NCI-H2029 (cell line): ENCODE measurements around the gene NT5DC3.
"Not testable (repeated sequence)": the region's sequence is repeated elsewhere in the genome, so short reads cannot be mapped to it uniquely, and the experiment has no call there.

Experiments used
- DNase-seq: peaks from one replicate; lab custom pipeline; 2025; lab: John Stamatoyannopoulos, UW

The NT5DC3 gene

DNA sequence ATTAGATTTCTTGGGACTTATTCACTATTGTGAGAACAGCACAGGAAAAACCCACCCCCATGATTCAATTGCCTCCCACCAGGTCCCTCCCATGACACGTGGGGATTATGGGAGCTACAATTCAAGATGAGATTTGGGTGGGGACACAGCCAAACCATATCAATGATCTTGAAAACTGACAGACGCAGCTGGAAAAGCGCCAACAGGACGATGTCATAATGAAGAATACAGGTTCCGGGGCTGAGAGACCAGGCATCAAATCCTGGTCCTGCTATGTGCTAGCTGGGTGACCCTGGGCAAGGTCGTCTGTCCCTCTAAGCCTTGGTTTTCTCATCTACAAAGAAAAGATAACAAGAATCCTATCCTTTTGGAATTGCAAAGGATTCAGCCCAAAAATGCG is 31.4 kb downstream of the NT5DC3 start:
- DNase-seq: not testable (repeated sequence)

DNA sequence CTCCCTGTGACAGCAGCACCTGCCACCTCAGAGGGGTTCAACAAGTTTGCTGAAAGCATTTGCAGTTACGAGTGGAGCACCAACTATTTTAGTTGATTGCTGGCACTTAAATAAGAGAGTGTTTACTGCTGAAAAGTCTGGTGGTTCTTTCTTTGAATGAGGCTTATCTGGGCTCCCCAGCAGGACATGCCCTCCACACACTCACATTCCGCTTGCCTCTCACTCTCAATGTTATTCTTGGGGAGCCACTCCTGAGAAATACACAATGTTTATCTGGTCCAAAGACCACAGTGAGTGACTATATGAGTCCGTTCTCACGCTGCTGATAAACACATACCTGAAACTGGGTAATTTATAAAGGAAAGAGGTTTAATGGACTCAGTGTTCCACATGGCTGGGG is 31.9 kb downstream of the NT5DC3 start:
- no peak for DNase-seq

DNA sequence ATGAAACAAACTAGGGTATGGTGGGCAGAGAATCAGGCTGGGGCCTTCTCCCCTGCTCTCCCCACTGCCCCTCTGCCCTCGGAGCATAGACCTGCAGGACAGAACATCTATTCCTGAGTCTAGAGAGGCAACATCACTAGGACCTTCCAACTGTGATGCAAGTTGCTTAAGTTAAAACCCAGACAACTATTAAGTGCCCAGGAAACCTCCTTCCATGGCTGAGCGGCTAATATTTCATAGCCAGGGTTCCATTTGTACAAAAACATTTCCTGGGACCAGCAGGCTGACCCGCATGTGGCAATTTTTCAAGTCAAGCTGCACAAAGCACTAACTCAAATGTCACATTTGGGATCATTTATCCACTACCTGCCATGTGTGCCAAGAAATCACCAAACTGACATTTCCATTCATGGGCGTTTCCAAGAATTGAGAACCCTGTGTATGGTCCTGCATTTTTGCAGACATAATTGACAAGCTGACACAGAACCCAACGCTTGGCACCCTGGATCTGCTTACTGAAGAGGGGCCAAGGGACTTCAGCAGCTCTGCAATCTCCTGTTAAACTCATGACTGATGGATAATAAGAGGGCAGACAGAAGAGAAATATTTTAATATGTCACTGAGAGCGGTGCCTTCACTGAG is 32.7 kb downstream of the NT5DC3 start:
- DNase-seq: no peak

DNA sequence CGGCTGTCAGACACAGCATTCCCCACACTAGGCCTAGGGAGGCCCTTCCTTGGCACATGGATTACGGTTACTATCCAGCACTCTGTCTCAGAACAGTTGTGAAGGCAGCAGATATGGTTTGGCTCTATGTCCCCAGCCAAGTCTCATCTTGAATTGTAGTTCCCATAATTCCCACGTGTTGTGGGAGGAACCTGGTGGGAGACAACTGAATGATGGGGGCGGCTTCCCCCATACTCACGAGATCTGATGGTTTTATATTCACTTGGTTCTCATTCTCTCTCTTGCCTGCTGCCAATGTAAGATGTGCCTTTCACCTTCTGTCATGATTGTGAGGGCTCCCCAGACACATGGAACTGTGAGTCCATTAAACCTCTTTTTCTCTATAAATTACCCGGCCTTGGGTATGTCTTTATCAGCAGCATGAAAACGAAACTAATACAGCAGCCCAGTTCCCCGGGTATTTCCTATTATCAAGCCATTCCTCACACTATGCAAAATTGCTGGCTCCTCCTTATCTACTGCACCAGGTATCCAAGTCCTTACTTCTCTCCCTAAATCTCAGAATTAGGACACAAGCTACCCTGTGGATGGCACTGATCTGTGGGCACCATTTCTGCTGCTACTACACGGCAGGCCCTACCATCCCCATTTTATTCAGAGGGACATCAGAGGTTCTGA is 33.3 kb downstream of the NT5DC3 start:
- DNase-seq: no peak

DNA sequence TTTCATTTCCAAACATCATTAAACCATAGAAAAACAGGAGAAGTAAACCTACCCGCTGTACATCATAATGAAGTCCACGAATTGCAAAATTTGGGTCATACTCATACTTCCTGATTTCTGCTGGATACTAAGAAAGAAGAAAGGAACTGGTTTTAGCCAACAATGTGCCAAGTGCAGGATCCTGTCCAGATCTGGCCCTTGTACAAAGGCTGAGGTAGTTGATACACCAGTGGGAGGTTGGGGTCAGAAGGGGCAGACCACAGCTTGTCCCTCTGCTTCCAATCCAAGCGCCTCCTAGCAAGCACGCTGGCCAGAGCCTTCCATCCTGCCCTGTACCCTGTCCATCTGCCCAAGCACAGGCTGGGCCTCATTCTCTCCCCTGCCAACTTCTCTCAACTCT is 34.2 kb downstream of the NT5DC3 start:
- no peak for DNase-seq

DNA sequence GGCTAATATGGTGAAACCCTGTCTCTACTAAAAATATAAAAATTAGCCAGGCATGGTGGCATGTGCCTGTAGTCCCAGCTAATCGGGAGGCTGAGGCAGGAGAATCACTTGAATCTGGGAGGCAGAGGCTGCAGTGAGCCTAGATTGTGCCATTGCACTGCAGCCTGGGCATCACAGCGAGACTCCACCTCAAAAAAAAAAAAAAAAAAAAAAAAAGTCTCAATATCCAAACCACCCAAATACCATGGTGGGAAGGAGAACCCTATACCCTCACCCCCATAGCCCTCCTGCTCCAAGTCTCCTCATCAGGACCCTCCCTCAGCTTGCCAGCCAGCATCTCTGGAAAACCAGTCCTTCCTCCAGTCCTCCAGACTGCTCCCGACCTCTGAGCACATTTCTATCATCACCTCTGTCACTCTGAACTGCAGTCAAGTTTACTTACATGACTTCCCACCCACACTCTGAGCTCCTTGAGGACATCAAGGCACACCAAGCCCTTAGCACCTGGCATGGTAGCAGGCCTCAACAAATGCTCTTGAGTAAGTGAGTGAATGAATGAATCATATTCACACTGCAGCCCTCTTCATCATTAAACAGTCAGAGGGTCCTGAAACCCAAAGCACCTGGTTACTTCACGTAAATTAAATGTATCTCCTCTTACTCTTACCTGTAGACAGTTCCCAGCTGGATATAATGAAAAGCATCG is 35.2 kb downstream of the NT5DC3 start:
- DNase-seq: no peak

DNA sequence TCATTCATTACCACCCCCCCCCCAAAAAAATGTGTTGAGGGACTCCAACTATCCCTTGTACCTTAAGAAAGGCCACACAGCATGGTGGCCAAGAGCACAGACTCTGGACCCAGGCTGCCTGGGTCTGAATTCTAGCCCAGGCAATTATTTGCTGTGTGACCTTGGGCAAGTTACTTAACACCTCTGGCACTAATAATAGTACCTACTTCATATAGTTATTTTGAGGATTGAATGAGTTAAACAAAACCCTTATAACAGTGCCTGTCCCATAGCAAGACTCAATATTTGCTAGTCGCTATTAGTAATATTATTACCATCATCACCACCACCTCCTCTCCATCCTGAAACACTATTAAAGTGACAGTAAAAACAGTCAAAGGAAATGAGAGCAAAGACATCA is 37.2 kb downstream of the NT5DC3 start:
- no peak for DNase-seq

DNA sequence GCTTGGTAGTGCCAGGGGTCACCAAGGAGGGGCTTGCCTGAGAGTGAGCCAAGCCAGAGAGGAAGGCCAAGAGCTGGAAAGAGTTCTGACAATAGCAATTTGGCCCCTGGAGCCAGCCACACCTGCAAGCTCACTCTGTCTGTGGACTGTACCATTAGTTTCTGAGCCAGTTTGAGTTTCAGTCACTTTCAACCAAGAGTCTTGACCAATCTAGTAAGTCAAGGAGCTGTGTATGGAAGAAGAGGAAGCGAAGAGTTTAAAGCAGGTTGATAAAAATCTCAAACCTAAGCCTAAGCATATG is 38.5 kb downstream of the NT5DC3 start:
- no peak for DNase-seq

DNA sequence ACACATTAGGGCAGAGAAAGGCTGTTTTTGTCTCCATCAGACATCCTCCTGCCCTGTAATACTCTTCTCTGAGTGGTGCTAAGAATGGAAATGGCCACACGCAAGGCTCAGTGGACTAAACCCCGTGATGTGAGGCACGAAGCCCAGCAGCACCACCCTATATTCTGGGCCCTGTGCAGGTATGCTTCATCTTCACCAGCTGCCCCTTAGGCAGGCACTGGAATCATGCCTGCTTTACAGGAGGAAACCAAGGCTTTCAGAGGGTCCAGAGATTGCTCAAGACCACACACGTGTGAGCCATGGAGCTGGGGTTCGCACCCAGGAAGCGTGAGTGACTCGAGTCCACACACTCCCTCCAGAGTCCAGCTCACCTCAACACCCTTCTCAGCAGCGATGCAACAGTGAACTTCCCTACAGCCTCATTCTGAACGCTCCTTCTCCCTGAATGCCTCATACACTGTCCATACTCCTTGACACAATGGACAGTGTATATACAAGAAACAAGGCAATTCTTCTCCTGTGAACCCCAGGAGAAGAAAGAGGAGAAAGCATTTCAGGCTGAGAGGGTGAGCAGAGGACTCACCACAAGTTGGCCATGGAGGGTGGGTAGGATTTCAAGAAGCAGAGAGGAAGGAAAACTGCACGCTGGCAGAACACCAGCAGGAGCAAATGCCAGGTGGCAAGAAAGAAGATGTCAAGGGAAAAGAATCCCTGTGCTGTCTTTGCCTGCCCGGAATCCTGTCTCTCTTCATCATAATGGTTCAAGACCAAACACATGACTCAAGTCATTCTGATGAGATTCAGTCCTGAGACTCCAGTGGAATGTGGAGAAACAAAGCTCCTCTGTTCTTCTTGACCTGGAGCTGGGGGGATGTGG is 39.1 kb downstream of the NT5DC3 start:
- no peak for DNase-seq

DNA sequence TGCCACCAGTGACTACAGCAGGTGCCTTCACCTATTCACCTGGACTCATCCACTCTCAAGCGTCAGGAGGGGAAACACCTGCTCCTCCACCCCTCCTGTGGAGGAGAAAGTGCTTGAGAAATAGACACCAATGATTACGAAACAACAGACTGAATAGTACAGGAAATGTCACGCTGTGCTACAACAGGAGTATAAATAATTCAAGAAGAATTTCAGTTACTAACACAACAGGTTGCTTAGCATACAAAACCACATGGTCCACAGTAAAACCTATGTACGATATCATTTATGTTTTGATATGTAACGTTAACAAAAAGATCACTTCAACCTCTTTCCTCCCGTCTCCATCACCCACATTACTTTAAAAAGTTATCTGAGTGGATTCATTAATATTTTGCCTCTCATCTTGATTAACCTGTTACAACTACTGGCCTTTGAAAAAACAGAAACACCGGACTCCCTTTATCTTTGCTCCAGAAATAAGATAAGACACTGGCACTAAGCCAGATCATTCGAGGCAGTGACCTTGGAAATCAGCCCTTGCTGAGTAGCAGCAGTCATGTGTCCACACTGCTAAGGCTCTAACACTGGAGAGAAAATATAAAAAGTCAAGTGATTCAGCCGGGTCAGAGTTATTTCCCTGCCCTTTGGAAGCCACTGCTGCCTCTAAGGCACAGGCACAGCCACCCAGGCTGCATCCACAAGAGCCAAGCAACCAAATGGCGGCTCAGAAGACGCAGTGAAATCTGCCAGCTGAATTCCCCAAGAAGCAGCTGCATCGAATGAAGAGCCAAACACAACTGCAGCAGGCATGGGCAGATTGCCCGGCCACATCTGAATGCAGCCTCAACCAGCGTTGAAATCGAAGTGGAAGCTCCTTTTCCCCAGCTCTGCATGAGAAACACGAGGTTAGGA is 40.9 kb downstream of the NT5DC3 start:
- peak; percentile 97 for DNase-seq

DNA sequence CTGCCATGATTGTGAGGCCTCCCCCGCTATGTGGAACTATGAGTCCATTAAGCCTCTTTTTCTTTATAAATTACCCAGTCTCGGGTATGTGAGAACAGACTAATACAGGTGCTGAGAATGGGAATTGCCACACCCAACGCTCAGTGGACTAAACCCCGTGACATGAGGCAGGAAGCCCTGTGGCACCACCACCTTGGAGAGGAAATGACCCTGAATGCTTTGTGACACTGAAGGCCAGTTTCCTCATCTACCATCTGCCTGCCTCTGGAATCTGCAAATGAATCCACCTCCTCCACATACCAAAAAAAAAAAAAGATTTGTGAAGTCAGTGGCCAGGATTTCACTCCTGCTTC is 41.6 kb downstream of the NT5DC3 start:
- no peak for DNase-seq

DNA sequence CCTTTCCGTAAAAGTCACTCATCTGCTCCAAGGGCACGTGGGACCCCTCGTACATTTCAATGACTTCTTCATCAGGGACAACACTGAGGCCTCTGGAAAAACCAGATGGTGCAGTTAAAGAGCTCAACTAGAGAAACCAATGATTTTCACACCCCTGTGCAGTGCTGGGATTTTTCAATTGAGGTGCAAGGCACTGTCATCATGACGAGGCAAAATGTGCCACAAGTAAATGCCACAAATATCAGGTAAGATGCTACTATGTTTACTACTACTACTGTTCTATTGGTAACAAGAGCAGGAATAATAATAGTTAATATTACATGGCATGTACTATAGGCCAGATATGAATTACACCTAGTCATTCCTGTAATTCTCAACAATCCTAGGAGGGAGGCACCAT is 42.4 kb downstream of the NT5DC3 start:
- no peak for DNase-seq

DNA sequence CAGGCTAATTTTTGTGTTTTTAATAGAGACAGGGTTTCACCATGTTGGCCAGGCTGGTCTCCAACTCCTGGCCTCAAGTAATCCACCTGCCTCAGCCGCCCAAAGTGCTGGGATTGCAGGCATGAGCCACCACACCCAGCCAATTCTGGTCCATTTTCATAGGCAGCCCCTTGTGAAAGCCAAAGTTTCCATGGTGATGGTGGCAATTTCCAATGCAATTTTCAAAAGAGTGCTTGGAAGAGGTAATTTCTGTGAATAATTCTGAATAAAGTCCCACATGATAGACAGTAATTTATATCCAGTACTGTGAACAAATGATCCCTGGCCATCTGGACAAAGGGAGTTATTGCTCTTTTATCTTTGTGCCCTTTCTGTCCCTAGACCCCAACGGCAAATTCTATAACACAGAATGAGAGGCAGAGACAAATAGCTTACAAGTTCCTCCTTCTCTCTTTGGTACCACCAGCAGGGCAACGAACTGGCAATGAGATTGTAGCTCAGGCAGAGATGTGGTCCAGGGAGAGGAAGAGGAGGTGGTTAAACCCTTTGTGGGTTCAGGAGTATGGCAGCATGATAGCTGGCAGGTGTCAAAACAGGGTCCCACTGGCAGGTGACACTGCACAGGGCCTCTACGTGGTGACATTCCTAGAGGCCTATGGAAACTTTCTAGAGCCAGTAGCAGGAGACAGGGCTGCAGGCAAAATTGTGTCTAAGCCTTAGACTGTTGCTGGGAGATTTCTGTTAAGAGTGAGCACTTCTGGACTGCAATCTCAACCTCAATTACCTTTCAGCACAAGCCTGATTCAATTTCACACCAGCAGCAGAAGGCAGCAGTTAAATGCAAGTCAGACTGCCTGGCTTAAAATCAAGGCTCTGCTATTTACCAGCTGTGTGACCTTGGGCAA is 46.5 kb downstream of the NT5DC3 start:
- no peak for DNase-seq

DNA sequence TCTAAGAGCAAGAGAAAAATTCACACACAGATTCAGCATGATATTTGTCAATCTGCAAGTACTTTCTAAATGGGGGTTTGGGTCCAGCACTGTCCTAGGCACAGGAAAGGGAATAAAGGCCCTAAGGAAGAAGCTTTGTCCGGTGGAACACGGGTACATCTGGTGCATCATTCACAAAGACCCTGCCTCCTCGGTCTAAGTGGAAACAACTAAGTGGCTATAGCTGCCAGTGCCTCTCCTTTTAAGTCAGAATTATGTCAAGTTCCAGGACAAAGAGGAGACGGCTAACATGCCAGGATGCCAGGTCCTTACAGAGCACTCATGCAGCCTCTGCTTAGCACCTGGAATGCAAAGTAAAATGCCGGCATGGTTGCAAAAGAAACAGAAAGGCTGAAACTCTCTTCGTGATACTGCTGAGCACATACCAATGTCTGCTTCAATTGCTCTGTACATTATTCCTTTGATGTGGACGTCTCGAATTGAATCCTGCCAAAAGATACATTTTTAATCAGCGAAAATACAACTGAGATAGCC is 47.5 kb downstream of the NT5DC3 start:
- no peak for DNase-seq

DNA sequence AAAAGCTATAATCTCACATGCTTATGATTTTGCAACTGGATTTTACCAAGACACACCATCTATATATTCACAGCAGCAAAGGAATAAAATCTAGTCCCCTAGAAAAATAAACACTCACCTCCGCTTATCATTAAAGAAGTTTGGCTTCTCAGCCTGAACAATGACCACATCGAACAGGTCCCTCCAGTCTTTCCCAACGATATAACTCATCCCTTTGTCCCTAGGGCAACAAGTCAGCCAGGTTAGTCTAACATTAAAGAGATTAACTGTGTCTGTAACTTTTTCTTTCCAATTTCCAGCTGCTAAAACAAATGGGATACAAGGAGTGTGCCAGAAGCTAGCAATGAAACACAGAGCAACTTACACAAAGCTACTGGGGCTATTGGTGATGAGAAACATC is 48.0 kb downstream of the NT5DC3 start:
- no peak for DNase-seq

DNA sequence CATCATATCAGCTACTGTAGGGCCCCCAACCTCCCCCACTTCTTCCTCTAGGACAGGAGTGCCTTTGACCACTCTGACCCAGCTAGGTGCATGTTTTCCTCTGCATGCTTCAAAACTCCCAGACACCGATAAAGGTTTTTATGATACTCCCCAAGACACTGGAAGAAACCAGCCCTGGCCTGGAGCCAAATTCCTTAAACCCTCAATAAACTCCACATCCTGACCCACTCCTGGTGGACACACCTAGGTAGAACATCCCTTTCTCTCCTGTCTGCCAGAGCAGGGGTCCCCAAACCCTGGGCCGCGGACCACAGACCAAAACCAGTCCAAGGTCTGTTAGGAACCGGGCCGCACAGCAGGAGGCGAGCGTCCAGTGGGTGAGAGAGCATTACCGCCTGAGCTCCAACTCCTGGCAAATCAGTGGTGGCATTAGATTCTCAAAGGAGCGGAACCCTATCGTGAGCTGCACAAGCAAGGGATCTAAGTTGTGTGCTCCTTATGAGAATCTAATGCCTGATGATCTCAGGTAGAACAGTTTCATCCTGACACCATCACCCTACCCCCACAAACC is 49.6 kb downstream of the NT5DC3 start:
- no peak for DNase-seq

DNA sequence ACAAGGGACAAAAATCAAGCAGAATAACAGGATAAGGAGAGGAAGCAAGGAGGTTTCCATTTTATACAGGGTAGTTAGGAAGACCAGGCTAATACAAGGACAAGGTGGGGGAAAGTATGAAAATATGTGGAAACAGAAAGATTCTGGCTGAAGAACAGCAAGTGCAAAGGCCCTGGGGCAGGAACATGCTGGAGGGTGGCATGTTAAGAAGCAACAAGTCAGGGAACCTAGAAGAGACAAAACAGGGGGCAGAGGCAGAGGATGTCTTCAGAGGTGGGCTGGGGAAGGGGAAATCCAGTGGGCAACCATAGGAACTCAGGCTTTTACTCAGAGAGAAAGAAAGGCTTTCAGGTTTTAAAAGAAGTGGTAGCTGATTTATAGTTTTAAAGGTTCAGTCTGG is 54.8 kb downstream of the NT5DC3 start:
- no peak for DNase-seq

DNA sequence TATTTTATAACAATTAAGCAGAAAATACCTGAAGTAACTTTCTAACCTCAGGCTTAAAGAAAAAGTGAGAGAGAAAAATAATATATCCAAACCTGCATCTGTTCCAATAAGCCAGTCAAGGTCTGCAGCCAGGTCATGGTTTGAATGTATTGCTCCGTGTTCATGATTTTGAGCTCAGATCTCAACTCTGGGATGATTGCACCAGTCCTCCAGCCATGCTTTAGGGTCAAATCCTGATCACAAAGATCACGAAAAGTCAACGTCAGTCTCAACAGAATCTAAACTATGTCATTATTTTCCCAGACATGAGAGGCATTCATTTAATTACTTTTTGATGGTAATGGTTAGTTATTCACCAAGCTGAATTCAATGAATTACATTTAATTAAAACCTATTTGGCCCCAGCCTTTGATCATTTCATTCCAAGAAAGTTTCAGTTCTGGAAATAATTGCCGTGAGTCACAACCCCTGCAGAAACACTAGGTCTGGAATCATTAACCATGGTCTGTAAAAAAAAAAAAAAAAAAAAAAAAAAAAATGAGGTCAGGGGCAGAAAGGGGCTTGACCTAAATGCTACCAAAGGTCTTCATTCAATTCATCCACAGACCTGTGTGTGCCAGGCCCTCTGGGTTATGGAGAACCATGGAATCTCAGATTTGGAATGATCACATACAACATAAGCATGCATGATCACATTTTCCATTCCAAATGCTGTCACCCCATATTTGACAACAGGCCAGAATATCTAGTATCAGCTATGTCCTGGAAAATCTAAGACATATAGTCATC is 55.6 kb downstream of the NT5DC3 start:
- no peak for DNase-seq
